IPS-20b (cell line): ENCODE measurements around the gene CGNL1.

Experiments
- H3K27ac ChIP-seq: one replicate; pipeline ENCODE4 v1.5.1; 2013; ENCODE audit warnings: low read length
- H3K27me3 ChIP-seq: 2 replicates; pipeline ENCODE4 v1.6.1; 2013; ENCODE audit warnings: mild to moderate bottlenecking, low read length, inconsistent platforms; ENCODE audit not compliant: insufficient read depth
- H3K36me3 ChIP-seq: 2 replicates; pipeline ENCODE4 v1.6.1; 2013; ENCODE audit warnings: low read depth, mild to moderate bottlenecking, inconsistent platforms, low read length, moderate library complexity; ENCODE audit not compliant: insufficient read depth
- H3K4me1 ChIP-seq: 2 replicates; pipeline ENCODE4 v1.6.1; 2013; ENCODE audit warnings: mild to moderate bottlenecking, control low read depth, inconsistent platforms, low read length, moderate library complexity; ENCODE audit not compliant: insufficient read depth
- H3K4me3 ChIP-seq: 2 replicates; pipeline ENCODE4 v1.5.1; 2013; ENCODE audit warnings: mild to moderate bottlenecking, low read length, inconsistent platforms
- H3K9ac ChIP-seq: 2 replicates; pipeline ENCODE4 v1.6.1; 2013; ENCODE audit warnings: low read depth, mild to moderate bottlenecking, inconsistent platforms, low read length, moderate library complexity
- H3K9me3 ChIP-seq: 2 replicates; pipeline ENCODE4 v1.6.1; 2013; ENCODE audit warnings: mild to moderate bottlenecking, low read depth, low read length, inconsistent platforms; ENCODE audit not compliant: insufficient read depth

Gene CGNL1

GRCh38 chr15:57586661-57587424, 210.5 kb downstream of the CGNL1 start:
- H3K27ac ChIP-seq: no peak overlapping the region
- peaks cover 24% of the 10 kb centered on the region for H3K27me3 ChIP-seq
- H3K4me1 ChIP-seq: no peaks in the 10 kb centered on the region
- H3K36me3 ChIP-seq: no peaks in the 10 kb centered on the region
- no peak overlapping the region for H3K9ac ChIP-seq
- no peak overlapping the region for H3K4me3 ChIP-seq
- no peaks in the 10 kb centered on the region for H3K9me3 ChIP-seq

DNA sequence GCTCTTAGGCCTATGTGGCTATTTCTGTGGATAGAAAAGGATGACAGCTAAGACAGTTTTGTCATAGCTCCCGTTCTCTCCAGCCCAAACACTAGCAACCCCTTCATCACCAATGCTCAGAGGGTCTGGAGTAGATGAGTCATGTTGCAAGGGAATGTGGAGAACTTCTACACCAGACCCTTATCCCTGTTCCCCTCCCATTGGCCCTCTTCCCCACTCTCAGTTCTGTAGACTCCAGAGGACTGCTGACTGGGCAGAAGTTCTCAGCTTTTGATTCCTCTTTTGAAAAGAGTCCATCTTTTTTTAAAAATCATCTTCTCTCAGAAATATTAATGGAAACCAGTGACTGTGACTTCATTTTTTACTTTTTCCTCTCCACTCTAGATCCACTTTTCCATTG, 213.0 kb downstream of the CGNL1 start:
- Histone ChIP-seq H3K9ac (no peak overlapping the region), H3K27ac (no peak overlapping the region), H3K27me3 (peaks cover 43% of the 10 kb centered on the region), H3K9me3 (no peaks in the 10 kb centered on the region), H3K4me3 (no peak overlapping the region), H3K4me1 (peaks cover 3% of the 10 kb centered on the region; the same call in 1 of the 2 replicates), H3K36me3 (no peaks in the 10 kb centered on the region)

DNA sequence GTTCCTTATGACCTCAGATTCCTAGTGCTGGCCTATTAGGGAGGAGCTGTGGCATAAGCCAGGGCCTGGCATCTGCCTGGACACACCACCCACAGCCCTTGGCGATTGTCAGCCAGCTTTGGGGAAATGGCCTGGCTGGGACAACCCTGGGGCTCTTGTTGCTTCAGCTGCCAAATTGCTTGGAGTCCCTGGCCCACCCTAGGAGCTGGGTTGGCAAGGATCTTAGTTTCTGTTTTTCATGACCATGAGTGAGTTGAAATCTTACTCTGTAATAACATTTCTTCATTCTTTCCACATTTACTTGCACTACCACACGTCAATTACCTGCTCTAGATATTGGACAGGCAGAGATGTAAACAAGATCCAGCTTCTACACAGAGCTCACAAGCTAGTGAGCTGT, 213.4 kb downstream of the CGNL1 start:
- Histone ChIP-seq H3K9ac (no peak overlapping the region), H3K36me3 (no peaks in the 10 kb centered on the region), H3K9me3 (no peaks in the 10 kb centered on the region), H3K4me1 (peaks cover 3% of the 10 kb centered on the region; the same call in 1 of the 2 replicates), H3K27ac (no peak overlapping the region), H3K4me3 (no peak overlapping the region), H3K27me3 (peaks cover 43% of the 10 kb centered on the region)

- H3K27ac ChIP-seq: no peak overlapping the region
- peak overlapping the region; percentile 77 for H3K4me3 ChIP-seq
- H3K27me3 ChIP-seq: peaks cover 43% of the 10 kb centered on the region
- no peak overlapping the region for H3K9ac ChIP-seq
- peaks cover 3% of the 10 kb centered on the region; the same call in 1 of the 2 replicates for H3K4me1 ChIP-seq
- no peaks in the 10 kb centered on the region for H3K9me3 ChIP-seq
- H3K36me3 ChIP-seq: no peaks in the 10 kb centered on the region
Observed at GRCh38 chr15:57591237-57591821, 215.0 kb downstream of the CGNL1 start.

GRCh38 chr15:57591822-57592367, 215.6 kb downstream of the CGNL1 start, which contains the start of gene MYZAP:
Gene MYZAP (plus strand): TSS chr15:57591904. CDS start chr15:57592035, 131 bp downstream.
- H3K4me1 ChIP-seq: peaks cover 3% of the 10 kb centered on the region; the same call in 1 of the 2 replicates
- peak within 1 kb of the TSS; percentile 77 for H3K4me3 ChIP-seq
- H3K36me3 ChIP-seq: no peaks in the 10 kb centered on the region
- no peak within 1 kb of the TSS for H3K27ac ChIP-seq
- peaks cover 43% of the 10 kb centered on the region for H3K27me3 ChIP-seq
- H3K9me3 ChIP-seq: no peaks in the 10 kb centered on the region
- no peak within 1 kb of the TSS for H3K9ac ChIP-seq

GRCh38 chr15:57592426-57592825, 216.1 kb downstream of the CGNL1 start:
- Histone ChIP-seq H3K4me1 (peaks cover 3% of the 10 kb centered on the region; the same call in 1 of the 2 replicates), H3K9ac (no peak overlapping the region), H3K4me3 (peak overlapping the region; percentile 77)

DNA sequence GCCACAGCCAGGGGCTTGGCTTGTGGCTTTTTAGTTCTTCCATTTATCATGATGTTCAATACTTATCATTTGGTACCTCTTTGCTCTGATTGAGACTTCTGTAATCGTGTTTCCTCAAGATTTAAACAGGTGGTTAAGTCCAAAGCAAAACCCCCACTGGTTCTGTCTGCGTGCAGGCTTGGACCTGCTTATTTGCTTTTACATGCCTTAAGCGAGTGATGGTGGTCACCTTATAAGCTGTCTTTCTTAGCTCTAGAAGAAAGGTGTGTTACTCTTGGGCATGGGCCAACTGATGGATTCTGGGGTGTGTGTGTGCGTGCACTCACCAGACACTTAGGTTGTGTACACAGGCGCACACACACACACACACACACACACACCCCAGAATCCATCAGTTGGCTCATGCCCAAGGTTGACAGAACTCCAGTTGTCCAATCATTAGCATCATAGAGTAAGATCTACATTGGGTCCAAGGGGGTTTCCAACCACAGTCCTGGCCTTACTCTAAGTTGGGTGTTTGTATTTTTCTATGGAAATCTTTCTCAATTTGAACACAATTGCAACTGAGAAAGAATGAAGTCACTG, 216.6 kb downstream of the CGNL1 start:
- Histone ChIP-seq H3K27ac (no peak overlapping the region), H3K9me3 (no peaks in the 10 kb centered on the region)

More at GRCh38 chr15:57592426-57592825, 216.1 kb downstream of the CGNL1 start:
- H3K9me3 ChIP-seq: no peaks in the 10 kb centered on the region
- peaks cover 43% of the 10 kb centered on the region for H3K27me3 ChIP-seq
- no peak overlapping the region for H3K27ac ChIP-seq
- H3K36me3 ChIP-seq: no peaks in the 10 kb centered on the region

GRCh38 chr15:57594479-57594878, 218.2 kb downstream of the CGNL1 start:
- Histone ChIP-seq H3K4me3 (no peak overlapping the region), H3K9ac (no peak overlapping the region), H3K36me3 (no peaks in the 10 kb centered on the region), H3K27ac (no peak overlapping the region), H3K9me3 (no peaks in the 10 kb centered on the region), H3K27me3 (peaks cover 39% of the 10 kb centered on the region), H3K4me1 (peaks cover 8% of the 10 kb centered on the region)

More for the DNA sequence above, 216.6 kb downstream of the CGNL1 start:
- H3K9ac ChIP-seq: no peak overlapping the region
- no peaks in the 10 kb centered on the region for H3K36me3 ChIP-seq
- H3K4me1 ChIP-seq: peaks cover 3% of the 10 kb centered on the region; the same call in 1 of the 2 replicates
- H3K27me3 ChIP-seq: peaks cover 43% of the 10 kb centered on the region
- no peak overlapping the region for H3K4me3 ChIP-seq

DNA sequence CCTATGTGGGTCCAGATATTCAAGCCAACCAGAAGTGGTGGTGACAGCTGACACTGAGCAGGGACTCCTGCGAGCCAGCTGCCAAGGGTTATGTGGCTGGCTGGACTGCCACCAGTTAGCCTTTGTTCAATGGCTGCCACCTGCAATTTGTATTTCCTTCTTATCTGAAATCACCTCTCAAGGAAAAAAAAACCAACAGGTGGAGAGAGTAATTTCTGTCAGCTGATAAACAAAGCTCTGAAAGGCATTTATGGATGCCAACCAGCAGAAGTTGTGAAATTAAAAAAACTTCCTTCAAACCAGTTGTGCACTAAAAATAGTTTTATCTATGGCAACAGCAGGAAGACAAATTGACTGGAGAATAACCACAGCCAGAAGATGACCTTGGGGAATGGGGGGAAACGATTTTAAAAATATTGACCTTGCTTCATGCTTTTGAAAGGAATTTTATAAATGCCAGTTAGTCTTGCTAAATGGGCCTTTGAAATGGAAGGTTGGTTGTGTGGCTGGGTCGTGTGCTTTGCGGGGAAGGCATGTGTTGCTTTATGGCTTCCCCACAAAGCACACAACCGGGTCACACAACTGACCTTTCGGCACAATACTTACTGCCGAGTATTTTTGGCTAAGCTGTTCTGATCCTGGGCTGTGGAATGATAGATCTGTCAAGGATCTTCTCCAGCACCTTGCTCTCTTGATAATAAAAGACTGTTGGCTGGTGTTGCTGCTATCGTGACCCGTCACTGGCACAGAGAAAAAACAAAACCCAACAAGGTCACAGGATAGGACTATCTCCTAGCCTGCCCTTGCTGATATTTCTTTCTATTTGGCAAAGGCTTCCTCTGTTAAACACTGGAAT, 218.9 kb downstream of the CGNL1 start:
- H3K27me3 ChIP-seq: peaks cover 32% of the 10 kb centered on the region
- no peaks in the 10 kb centered on the region for H3K36me3 ChIP-seq
- H3K9me3 ChIP-seq: no peaks in the 10 kb centered on the region
- peaks cover 9% of the 10 kb centered on the region for H3K4me1 ChIP-seq
- no peak overlapping the region for H3K9ac ChIP-seq
- no peak overlapping the region for H3K4me3 ChIP-seq
- no peak overlapping the region for H3K27ac ChIP-seq

DNA sequence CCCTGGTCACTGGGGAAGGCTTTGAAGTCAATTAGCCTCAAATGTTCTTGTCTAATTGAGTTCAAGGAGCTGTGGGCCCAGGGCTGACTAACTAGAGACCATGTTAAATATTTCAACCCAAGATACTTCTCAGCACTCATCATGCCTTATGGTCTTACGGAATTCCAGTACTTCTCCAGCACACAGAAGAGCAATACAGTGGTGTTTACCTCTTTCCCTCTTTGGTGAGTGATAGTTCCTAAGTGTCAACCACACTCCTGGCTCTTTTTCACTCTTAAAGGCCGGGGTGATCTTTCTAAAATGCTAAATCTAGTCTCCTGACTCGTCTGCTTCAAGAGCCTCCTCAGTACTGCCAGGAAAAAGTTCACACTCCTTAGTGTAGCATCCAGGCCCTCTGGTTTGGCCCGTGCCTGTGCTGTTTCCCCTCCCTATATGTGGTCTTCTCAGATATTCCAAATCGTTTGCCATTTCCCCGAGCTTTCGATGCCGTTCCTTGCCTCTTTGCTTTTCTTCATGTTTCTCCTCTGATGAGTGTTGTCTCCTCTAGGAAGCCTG, 220.1 kb downstream of the CGNL1 start:
- Histone ChIP-seq H3K9me3 (no peaks in the 10 kb centered on the region), H3K36me3 (no peaks in the 10 kb centered on the region), H3K4me1 (peaks cover 9% of the 10 kb centered on the region), H3K9ac (no peak overlapping the region), H3K27ac (no peak overlapping the region), H3K27me3 (peaks cover 20% of the 10 kb centered on the region), H3K4me3 (no peak overlapping the region)

GRCh38 chr15:57596978-57597377, 220.7 kb downstream of the CGNL1 start:
- Histone ChIP-seq H3K27ac (no peak overlapping the region), H3K36me3 (no peaks in the 10 kb centered on the region), H3K4me1 (peaks cover 9% of the 10 kb centered on the region), H3K4me3 (no peak overlapping the region), H3K27me3 (peaks cover 18% of the 10 kb centered on the region), H3K9ac (no peak overlapping the region), H3K9me3 (no peaks in the 10 kb centered on the region)
